NCI-H82 treated with DMSO at 0.1 percent for 48 hours (cell line): ENCODE results near the gene GABBR2.

Experiments used
- DNase-seq: peaks from one replicate; lab custom pipeline; 2025; ENCODE audit not compliant: unreplicated experiment; lab: John Stamatoyannopoulos, UW

Gene GABBR2

DNA sequence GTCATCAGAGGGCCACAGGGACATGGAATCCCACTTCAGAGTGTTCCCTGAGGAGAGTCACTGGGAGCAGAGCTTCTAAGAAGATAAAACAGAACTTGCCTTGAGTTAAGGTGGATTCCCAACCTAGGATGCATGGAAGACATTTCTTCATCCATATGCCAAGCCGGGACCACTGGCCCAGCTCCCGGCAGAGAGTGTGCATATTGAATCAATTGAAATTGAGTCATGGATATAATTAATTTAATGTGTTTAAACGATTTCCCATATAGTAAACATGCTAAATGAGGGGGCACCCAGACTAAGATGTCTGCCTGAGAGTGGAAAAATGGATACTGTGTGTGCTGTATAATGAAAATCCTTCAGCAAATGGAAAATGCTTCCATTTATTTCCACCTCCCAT, 258.9 kb downstream of the GABBR2 start:
- no peak for DNase-seq

DNA sequence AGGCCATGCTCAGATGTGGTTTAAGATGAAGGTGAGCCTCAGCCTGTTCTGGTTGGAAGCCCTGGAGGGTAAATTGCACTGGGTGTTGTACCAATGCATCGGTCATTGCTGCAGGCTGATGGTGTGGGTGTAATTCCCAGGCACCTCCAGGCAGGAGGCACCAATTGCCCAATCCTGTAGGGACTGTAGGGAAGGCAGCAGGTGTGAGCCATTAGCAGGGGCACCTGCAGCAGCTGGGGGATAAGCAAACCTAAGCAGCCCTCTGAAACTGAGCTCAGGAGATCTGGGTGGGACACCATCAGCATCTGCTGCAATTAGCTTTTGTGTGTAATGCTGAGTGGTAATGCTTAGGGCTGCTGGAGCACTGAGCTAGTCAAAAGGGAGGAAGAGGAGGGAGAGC, 263.2 kb downstream of the GABBR2 start:
- DNase-seq: peak; percentile 36

DNA sequence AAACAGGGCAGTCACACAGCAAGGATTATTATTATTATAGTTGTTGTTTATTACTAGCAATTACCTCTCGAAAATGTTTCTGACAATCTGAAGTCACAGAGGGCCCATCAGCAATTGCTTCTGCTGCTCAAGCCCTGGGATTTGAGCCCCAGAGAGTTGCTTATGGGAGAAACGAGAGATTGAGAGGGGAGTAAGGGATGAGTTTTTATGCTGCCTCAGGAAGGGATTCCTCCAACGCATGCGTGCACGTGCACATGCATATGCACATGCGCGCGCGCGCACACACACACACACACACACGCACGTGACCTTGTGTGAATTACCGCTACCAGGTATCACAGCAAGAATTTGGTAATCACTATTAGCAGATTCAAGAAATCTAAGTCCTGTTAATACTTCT, 264.1 kb downstream of the GABBR2 start:
- DNase-seq: no peak

- DNase-seq: no peak
Measured at GRCh38 chr9:98442541-98442940, 266.2 kb downstream of the GABBR2 start.

DNA sequence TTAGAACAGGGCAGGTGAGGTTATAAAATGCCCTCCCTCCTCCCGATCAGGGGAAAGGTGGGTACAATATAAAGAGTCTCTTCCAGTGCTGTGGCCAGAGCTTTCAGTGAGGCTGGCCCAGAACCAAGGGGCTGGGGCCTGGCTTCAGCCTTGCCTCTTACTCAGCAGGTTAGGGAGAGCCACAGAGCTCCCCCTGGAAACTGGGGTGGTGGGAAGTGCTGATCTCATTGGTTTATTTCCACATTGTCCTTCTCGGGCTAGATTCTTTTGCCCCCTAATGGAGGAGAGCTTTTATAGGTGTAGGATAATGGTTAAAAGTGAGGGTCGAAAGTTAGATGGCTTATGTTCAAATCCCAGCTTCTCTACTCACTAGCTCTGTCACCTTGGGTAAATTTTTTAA, 266.6 kb downstream of the GABBR2 start:
- DNase-seq: no peak

DNA sequence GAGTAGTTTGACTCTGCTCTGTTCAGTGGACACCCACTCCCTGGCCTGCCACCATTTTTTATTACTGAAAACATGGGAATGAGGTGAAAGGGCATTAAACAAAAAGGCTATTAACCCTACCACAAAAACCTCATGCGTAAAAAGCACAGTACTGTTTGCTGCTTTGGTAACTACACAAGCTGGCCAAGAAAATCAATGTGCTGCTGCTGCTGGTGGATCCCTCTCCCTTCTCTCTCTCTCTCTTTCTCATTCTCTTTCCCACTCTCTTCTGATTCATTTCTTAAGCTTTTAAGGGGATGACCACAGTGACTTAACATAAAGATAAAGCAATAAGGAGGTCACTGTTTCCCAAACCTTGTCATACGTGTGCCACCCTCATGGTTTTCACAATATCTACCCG, 270.1 kb downstream of the GABBR2 start:
- no peak for DNase-seq

GRCh38 chr9:98437458-98438034, 271.2 kb downstream of the GABBR2 start:
- DNase-seq: no peak

- DNase-seq: peak; percentile 99
Measured at GRCh38 chr9:98432960-98433359, 275.8 kb downstream of the GABBR2 start.

- DNase-seq: peak; percentile 96
Measured at GRCh38 chr9:98432134-98432533, 276.6 kb downstream of the GABBR2 start.

DNA sequence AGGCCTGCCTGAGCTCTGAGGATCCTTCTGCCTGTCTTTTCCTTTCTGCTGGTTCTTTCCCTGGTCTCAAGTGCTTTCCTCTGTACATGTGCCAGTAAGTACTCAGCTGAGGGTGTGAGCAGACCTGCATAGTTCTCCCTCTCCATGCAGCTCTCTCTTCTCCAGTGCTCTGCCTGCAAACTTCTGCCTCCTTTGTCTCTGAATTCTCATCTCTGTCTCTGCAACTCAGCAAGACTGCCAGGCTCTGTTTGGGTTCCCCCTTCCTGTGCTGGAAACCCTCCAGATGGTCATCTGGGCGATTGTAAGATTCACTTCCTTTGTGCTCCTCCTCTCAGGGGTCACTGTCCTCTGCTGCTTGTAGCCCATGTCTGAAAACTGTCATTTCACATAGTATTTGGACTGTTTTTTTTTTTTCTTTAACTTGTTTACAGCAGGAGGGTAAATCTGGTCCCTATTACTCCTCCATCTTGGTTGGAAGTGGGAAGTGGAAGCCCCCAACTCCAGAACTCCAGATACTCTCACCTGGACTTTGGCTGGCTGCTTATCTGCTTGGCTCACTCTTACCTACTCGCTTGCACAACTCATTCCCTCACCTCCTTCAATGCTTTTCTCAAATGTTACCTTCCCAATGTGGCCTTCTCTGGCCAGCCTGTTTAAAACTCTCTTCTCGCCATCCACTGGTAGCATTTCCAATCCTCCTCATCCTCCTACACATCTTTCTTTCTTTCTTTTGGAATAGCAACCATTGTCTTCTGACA, 278.0 kb downstream of the GABBR2 start:
- peak; percentile 11 for DNase-seq

- peak; percentile 94 for DNase-seq
Measured at GRCh38 chr9:98429613-98430012, 279.1 kb downstream of the GABBR2 start.

- DNase-seq: no peak
Measured at GRCh38 chr9:98428454-98428853, 280.3 kb downstream of the GABBR2 start.

GRCh38 chr9:98427491-98427890, 281.2 kb downstream of the GABBR2 start:
- no peak for DNase-seq

DNA sequence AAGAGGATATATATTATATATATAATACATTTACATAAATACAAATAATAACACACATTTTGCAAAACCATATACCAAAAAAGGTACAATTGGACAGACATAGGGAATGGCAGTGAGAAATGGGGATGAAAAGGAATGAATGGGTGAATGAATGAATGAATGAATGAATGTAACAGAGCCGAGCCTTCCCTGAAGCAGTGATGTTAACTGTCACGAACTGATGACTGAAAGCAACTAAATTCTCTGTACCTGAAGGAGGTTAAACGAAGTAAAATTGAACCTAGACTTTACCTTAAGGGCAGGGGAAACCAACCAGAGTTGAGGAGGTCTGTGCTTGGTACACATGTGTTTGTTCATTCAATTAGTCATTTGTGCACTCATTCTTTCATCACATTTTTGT, 283.7 kb downstream of the GABBR2 start:
- DNase-seq: no peak

- DNase-seq: no peak
Measured at GRCh38 chr9:98419260-98419603, 289.5 kb downstream of the GABBR2 start.

DNA sequence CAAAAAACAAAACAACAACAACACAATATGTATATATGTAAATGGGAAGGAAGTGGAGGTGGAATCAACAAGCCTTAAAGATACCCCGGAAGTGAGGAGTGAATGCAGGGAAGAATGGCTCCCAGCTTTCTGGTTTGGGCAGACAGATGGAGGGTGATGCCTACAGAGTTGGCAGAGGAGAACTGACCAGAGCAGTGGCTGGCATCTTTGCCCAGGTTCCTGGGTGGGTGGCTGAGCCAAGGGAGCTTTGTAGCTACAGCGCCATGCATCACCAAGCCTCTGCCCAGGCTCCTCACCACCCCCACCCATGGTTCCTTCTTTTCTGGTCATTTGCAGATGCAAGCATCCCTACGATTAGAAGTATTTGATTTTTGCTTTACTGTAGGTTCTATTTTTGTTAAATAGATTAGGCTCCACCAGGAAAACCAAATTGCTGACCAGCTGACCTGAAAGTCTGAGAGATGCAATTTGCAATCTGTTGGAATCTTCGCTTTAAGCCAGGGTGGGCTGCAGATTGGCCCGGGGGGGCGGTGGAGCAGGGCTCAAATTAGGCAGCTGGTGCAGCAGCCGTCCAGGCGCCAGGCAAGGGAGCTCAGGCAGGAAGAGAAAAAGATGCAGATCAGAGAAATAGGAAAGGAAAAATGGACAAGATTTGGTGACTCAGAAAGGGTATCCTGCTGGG, 290.0 kb downstream of the GABBR2 start:
- peak; percentile 17 for DNase-seq

DNA sequence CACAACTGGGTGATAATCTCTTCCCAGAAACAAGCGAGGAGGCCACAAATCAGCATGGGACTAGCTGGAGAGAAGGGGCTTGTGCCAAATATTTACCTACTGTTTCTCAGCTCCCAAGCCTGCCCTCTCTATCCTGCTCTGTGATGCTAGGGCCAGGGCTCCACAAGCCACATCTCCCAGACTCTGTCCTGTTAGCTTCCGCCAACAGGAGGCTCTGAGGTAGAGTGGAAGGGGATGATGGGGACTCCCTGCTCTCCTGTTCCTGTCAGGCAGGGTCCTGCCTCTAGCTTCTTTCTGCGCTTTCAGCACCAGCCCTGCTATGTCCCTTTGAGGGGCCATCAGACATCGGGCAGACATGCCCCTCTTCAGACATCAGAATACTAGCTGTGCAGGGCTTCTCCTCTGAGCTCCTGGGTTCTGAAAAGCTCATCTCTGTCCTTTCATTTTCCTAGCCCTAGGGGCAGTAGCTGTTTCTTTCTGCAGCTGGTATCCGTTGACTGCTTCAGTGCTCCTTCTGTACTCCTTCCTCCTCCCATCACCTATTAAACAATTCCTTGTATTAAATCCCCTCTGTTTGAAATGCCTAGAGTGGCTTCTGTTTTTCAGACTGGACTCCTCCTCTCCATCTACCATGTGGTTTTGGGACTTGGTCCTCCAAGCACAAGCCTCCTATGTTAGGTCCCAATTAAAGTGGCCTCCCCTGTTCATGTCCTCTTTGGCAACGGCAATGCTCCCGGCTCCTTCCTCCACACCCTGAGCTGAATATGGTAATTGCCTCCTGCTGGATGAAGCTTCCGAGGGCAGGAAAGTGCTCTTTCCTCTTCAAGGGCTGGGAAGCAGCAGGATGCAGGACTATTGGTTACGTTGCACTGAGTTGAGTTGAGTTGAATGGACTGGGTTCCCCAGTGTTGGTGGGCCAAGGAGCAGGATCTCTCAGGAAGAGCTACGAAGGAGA, 292.2 kb downstream of the GABBR2 start:
- DNase-seq: no peak

DNA sequence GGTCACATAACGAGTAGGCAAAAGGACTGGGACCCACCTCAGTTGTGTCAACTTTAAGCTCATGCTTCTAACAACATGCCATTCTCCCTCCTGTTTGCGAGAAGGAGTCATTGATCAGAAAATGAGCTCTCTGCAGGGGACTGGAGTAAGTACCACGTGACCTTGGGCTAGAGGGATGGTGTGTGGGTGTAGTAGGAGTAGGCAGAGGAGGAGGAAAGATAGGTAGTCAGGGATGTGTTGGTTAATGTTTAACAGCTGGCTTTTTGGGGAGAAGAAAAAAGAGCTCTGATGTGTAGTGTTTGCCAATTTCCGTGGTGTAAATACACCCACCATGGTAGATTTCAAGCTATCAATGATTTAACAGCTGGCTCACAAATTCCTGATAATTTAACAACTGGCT, 293.0 kb downstream of the GABBR2 start:
- no peak for DNase-seq

- no peak for DNase-seq
Measured at GRCh38 chr9:98413084-98413483, 295.7 kb downstream of the GABBR2 start.

DNA sequence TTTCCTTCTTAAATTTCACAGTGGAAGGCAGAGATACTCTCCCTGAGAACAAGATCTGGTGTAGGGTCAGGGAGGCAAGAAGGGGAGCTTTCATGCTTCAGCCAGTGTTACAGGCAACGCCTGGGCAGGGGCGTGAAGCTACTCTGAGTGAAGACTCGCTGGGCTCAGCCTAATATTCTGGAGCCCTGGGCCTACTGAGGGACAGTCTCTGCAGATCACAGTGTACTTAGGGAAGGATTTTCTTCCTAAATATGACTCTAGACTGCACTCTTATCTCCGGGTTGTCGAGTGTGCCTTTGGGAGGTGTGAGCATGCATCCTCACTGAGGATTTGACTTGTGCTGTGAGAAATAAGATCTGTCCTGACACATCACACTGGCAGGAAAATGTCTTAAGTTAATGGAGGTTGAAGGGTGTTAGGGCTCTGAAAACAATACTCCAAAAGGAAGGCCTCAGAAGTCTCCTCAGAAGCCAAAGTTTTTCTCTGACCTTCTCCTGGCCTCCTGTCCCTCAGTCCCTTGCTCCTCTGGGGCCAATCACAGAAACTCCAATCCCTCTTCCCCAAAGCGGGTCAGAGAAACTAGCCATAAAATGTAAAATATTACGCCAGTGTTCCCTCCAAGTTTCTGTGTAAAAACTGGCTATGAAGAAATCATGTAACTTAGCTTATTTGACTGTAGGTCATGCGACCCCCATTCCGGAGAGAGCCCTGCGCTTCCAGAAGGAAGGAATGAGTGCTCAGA, 296.5 kb downstream of the GABBR2 start:
- DNase-seq: no peak
